Kidney epithelial cell (primary cell): ENCODE data around the gene HIC1. TPM values are rescaled to one million over a fixed set of nuclear protein-coding genes. Genes with fewer than 3 reads are reported as not detected.

ENCODE experiments used
- DNase-seq: peaks from one replicate; pipeline ENCODE4 v3.0.0-alpha.2; 2010; ENCODE audit warnings: low read depth
- H3K27me3 ChIP-seq: 2 replicates; pipeline ENCODE4 v1.6.0; 2011; ENCODE audit warnings: low read length; ENCODE audit not compliant: control insufficient read depth, insufficient read depth
- H3K36me3 ChIP-seq: 2 replicates; pipeline ENCODE4 v1.5.1; 2011; ENCODE audit warnings: low read length; ENCODE audit not compliant: control insufficient read depth, insufficient read depth
- H3K4me3 ChIP-seq: 2 replicates; pipeline ENCODE4 v1.5.1; 2011; ENCODE audit warnings: low read depth, mild to moderate bottlenecking, control low read depth, low read length
- CTCF ChIP-seq: IDR thresholded peaks from 2 replicates; pipeline ENCODE4 v1.5.1; 2011; ENCODE audit warnings: mild to moderate bottlenecking, moderate library complexity, low read length, control low read depth, inconsistent platforms; ENCODE audit not compliant: insufficient read depth, poor library complexity, severe bottlenecking
- total RNA-seq: library from RNA; depleted of rRNA; stranded (reverse); fragments of >200 nt; gene quantifications from 2 replicates; pipeline ENCODE4 v1.2.3, GENCODE V29; 2015

Gene HIC1
- total RNA-seq, 1 donor from 2014 or later, result 11.9 TPM

GRCh38 chr17:2041561-2042389 lies 13.1 kb upstream of the HIC1 start, which contains the start of gene OVCA2:
TSS of gene OVCA2 (plus strand) at chr17:2042022. CDS start at chr17:2042048, 26 bp downstream.
- Histone ChIP-seq H3K36me3 (peaks cover 3% of the 10 kb centered on the region), H3K27me3 (no peaks in the 10 kb centered on the region), H3K4me3 (peak within 1 kb of the TSS; percentile 57)
- no peak for DNase-seq
- TF ChIP-seq CTCF, result peak; percentile 51

- Histone ChIP-seq H3K36me3 (peaks cover 3% of the 10 kb centered on the region), H3K27me3 (no peaks in the 10 kb centered on the region), H3K4me3 (peak overlapping the region; percentile 57)
- peak; percentile 55 for TF ChIP-seq CTCF
- no peak for DNase-seq
These were observed 12.5 kb upstream of the HIC1 start for GRCh38 chr17:2042390-2042847.

GRCh38 chr17:2042933-2043332 lies 12.0 kb upstream of the HIC1 start:
- no peaks in the 10 kb centered on the region for H3K27me3 ChIP-seq
- peaks cover 3% of the 10 kb centered on the region for H3K36me3 ChIP-seq
- peak overlapping the region; percentile 57 for H3K4me3 ChIP-seq
- no peak for TF ChIP-seq CTCF
- DNase-seq, result no peak

GRCh38 chr17:2043785-2044184 lies 11.1 kb upstream of the HIC1 start:
- H3K36me3 ChIP-seq, result peaks cover 3% of the 10 kb centered on the region
- no peak for TF ChIP-seq CTCF
- no peaks in the 10 kb centered on the region for H3K27me3 ChIP-seq
- no peak overlapping the region for H3K4me3 ChIP-seq
- no peak for DNase-seq

GRCh38 chr17:2044263-2044894 lies 10.5 kb upstream of the HIC1 start:
- no peak for TF ChIP-seq CTCF
- Histone ChIP-seq H3K4me3 (no peak overlapping the region), H3K36me3 (peaks cover 3% of the 10 kb centered on the region), H3K27me3 (no peaks in the 10 kb centered on the region)
- DNase-seq, result no peak
